ENCODE measurements around the gene LYST.
"Not testable (repeated sequence)": the region's sequence is repeated elsewhere in the genome, so short reads cannot be mapped to it uniquely, and the experiment has no call there.

LYST gene

GRCh38 chr1:235866205-235866912 lies at the start of gene LYST:
Gene LYST (minus strand): TSS chr1:235866906. CDS start chr1:235830417, 36,489 bp downstream.
- peak in 8 of 14 donors; percentile 18 to 66 (median 54) for DNase-seq

GRCh38 chr1:235915489-235915888 lies 48.8 kb upstream of the LYST start:
- DNase-seq: not testable (repeated sequence)

GRCh38 chr1:235913311-235913710 lies 46.6 kb upstream of the LYST start:
- DNase-seq: no peak

- DNase-seq: no peak
Observed at GRCh38 chr1:235911876-235912275, 45.2 kb upstream of the LYST start.

GRCh38 chr1:235911300-235911662 lies 44.6 kb upstream of the LYST start:
- DNase-seq: no peak

- DNase-seq: peak in 2 of 14 donors; percentile 36 to 81
Observed at GRCh38 chr1:235910357-235911299, 43.9 kb upstream of the LYST start.

- DNase-seq: peak in 1 of 14 donors; percentile 43
Observed at GRCh38 chr1:235908742-235909520, 42.2 kb upstream of the LYST start.

GRCh38 chr1:235907897-235908240 lies 41.2 kb upstream of the LYST start:
- DNase-seq: no peak

GRCh38 chr1:235907187-235907896 lies 40.6 kb upstream of the LYST start:
- no peak for DNase-seq

- no peak for DNase-seq
Observed at GRCh38 chr1:235906436-235906835, 39.7 kb upstream of the LYST start.

GRCh38 chr1:235903809-235904208 lies 37.1 kb upstream of the LYST start:
- not testable (repeated sequence) for DNase-seq

GRCh38 chr1:235902677-235903542 lies 36.2 kb upstream of the LYST start:
- peak in 2 of 14 donors; percentile 10 to 18 for DNase-seq

GRCh38 chr1:235901461-235901860 lies 34.8 kb upstream of the LYST start:
- DNase-seq: no peak

- no peak for DNase-seq
Observed at GRCh38 chr1:235898126-235898525, 31.4 kb upstream of the LYST start.

- no peak for DNase-seq
Observed at GRCh38 chr1:235893840-235894239, 27.1 kb upstream of the LYST start.

- no peak for DNase-seq
Observed at GRCh38 chr1:235892734-235893413, 26.2 kb upstream of the LYST start.

- no peak for DNase-seq
Observed at GRCh38 chr1:235892202-235892601, 25.5 kb upstream of the LYST start.

- no peak for DNase-seq
Observed at GRCh38 chr1:235888119-235888643, 21.5 kb upstream of the LYST start.

GRCh38 chr1:235887676-235888075 lies 21.0 kb upstream of the LYST start:
- DNase-seq: no peak

- DNase-seq: no peak
Observed at GRCh38 chr1:235885655-235886262, 19.1 kb upstream of the LYST start.

All from C1 segment of cervical spinal cord (tissue), 14 donors.